Fibroblast of peridontal ligament (primary cell): ENCODE data around the gene UMAD1.
A peak's percentile ranks its signal among the peaks of the same experiment; 100 is the strongest.

Source experiments
- DNase-seq: peaks from one replicate; pipeline ENCODE4 v3.0.0-alpha.2; 2010; ENCODE audit errors: extremely low read depth

UMAD1 gene

DNA sequence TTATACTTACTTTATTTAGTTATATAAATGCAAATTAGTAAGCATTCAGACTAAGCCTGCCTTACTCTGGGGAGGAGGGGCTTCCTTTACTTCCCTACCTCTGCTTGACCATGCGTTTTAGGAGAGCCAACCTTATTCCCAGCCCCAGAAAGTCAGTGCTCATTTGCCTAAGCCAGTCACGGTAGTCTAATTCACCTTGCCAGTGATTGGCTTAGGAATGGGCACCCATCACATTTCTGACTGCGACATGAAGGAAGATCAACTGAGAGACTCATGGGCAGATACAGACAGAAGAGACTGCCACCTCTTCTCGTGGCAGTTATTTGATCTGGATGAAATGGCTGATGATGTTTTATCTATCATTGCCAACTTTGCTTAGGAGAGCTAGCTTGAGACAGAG lies 48.4 kb downstream of the UMAD1 start:
- no peak for DNase-seq

DNA sequence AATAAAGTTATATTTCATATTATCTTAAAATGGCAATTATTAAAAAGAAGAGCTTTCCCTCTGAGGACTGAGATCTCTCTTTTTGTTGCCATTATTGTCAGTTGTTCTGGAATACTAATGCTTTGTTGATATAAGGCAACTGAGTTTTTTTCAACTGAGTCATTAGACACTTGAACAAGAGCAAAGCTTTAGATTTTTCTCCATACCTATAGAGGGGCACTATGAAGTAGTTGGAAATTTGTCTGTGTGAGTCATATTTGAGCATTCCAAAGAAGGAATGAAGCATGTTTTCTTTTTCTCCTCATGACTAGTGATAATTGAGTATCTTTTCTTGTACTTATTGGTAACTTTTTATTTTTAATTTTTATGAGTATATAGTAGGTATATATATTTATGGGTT lies 53.3 kb downstream of the UMAD1 start:
- DNase-seq, result peak; percentile 70

DNA sequence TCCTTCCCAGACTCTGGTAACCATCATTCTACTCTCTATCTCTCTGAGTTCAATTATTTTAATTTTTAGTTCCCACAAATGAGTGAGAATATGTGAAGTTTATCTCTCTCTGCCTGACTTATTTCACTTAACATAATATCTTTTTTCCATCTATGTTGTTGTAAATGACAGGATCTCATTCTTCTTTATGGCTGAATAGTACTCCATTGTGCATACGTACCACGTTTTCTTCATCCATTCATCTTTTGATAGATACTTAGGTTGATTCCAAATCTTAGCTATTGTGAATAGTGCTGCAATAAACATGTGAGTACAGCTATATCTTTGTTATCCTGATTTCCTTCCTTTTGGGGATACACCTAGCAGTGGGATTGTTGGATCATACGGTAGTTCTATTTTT lies 54.0 kb downstream of the UMAD1 start:
- no peak for DNase-seq

DNA sequence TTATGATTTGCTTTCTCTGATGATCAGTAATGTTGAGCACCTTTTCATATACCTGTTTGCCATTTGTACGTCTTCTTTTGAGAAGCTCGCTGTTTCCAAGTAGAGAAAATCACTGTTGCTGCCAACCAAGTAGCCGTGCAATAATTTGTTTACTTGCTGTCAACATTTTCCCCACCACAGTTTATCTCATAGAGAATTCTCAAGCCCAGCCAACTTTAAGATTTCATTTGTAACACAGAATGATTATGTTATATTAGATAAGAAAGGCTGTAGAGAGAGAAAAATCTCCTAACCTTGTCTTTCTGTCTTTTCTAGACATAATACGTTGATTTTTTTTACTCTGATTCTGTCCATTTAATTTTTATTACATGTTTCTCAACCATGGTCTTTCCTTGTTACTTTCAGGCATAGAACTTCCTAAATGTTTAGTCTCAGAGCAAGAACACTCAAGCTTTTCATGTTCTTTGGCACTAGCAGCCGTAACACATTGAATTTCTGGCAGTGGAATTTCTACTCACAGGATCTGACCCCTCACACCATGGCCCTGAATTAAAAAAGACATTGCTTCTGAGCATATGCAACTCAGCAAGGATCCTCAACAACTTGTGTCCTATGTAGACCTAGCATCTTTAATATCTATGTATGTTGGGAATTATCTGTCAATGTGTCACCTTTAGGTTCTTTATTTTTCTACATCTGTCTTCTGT lies 54.7 kb downstream of the UMAD1 start:
- DNase-seq, result no peak

DNA sequence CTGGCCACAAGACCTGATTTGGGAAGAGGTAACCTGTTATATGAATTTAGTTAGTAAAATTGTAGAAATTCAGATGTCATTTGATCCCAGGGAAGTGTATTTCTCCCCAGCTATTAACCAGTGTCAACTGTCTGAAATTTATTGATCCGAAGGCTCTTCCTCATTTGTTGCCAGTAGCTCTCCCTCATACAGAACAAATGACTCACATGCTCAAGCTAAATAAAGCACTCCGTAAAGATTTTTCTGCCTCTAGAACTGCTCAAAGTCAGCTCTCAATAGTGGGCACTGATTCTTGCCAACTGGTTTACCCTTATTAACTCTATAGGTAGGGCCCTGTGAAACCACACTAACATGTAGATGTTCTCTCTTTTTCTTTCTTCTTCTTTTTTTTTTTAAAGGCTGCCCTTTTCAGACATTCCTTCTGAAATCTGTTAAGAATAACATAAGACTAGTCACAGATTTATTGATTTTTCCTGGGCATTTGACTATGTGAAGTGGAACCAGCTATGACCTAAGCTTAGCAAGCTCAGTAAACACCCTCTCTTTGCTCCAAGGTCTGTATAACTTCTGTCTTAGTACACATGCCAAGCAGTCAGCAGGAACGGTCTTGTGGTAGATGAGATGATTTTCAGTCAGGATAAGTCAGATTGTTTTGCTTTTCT lies 56.0 kb downstream of the UMAD1 start:
- peak; percentile 59 for DNase-seq

DNA sequence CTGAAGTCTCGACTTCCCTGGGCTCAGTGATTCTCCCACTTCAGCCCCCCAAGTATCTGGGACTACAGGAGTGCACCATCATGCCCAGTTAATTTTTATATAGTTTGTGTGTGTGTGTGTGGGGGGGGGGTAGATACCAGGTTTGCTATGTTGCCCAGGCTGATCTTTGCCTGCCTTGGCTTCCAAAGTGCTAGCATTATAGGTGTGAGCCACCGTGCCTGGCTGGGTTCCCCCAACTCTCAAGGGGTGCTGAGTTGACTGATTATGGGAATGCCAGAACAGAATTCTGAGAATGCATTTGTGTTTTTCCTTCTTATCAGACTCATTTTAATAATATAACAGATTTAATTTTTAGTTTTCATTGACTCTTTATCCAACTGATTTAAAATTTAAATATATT lies 58.4 kb downstream of the UMAD1 start:
- no peak for DNase-seq

DNA sequence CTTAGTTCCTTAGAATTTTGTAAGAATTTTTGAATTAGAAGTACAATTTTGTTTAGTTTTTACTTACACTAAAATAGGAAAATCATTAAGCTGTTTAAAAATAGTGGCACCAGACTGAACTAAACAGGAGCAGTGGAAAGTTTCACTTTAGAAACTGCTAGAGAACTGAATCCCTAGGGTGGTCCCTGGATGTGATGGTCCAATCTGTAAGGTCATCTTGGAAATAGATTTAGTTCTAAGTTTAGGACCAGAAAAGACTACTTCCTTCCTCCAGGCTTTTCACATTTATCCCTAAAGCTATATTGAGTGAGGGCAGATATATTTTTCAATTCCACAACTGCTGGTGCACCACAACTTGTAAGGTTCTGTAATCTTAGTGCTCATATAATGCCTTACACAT lies 58.8 kb downstream of the UMAD1 start:
- no peak for DNase-seq

DNA sequence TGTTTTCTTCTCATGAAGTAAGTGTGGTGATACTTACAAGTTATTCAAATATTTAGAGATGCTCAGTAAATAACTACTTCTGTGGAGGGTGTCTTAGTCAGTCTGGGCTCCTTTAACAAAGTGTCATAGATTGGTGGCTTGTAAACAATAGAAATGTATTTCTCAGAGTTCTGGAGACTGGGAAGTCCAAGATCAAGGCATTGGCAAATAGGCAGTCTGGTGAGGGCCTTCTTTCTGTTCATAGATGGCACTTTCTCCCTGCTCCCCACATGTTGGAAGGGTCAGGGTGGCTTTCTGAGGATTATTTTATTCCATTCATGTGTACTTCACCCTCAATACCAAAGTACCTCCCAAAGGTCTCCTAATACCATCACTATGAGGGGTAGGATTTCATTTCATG lies 59.4 kb downstream of the UMAD1 start:
- no peak for DNase-seq

DNA sequence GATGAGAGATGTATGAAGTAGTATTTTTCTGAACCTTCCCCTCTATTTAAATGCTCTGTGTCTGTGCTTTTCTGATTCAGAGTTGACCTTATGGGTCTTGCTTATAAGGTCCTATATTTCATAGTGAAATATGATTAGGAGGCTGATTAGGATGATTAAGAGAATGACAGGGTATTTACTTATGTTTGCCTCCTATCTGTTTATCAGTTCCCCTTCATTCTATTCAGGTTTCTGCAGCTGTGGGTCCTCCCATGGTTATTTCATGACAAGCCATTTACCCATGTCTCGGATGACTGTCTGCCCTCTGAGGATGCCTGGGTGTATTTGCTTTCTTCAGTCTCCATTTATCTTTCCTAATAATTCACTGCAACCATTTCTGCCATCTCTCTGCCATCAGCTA lies 61.0 kb downstream of the UMAD1 start:
- no peak for DNase-seq

DNA sequence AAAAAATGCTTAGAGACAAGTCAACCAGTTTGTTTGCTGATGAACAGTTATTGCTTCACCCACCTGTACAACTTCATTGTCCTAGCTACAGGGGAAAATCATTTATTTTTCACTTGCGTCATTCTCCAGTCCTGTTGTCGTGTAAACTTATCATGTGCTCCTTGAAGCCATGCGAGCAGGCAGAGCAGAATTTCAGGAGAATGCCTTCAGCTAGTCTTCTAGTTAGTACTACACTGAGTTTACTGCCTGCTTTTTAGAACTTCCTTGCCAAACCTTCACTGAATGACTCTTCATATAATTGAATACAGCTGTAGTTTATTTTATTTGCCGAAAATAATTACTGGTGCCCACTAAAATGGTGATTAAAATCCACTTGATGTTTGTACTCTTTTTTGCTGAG lies 62.3 kb downstream of the UMAD1 start:
- DNase-seq, result peak; percentile 70

DNA sequence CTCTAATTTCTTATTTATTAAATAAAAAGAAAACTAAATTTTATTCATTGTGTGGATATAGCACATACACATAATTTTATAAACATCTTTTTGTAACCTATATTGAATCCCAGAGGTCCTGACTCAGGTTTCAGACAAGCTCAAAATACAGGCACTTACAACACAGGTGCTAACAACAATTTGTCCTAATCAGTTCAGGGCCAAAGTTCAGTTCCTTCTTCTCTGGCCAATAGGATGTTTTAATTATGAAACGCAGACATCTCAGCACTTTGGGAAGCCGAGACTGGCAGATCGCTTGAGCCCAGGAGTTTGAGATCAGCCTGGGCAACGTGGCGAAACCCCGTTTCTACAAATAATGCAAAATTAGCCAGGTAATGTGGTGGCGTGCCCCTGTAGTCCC lies 62.9 kb downstream of the UMAD1 start:
- no peak for DNase-seq

DNA sequence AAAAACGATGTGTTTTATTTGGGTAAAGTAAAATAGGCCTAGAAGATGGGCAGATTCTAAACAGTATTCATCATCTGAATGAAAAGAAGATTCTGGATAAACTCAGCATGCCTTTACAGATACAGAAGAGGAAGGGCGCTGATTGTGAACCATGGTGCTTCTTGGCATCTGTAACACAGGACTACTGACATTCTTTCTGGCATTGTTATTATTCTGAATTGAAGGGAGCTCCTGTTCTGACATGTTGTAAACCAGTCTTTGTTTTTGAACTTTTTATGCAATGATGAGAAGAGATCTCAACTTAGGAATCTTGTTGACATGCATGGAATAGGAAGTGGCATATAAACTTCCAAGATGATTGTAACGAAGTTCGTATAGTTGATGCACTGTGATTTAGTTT lies 64.3 kb downstream of the UMAD1 start:
- no peak for DNase-seq

DNA sequence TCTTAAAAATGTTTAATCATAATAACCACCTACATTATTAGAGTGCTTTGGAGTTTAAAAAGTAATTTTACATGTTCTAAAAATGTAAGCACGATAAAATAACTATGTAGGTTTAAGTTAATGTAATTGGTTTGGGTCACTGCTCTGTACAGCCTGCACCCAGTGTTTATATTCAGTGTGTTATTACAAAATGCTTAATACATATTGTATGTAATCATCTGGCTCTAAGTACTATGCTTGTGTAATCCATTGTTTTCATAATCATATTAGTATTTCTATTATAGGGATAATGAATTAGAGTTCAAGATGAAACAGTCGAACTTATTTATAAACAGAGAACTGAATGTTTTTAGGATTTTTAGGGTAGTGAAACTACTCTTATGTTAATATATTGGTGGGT lies 64.8 kb downstream of the UMAD1 start:
- DNase-seq, result no peak

DNA sequence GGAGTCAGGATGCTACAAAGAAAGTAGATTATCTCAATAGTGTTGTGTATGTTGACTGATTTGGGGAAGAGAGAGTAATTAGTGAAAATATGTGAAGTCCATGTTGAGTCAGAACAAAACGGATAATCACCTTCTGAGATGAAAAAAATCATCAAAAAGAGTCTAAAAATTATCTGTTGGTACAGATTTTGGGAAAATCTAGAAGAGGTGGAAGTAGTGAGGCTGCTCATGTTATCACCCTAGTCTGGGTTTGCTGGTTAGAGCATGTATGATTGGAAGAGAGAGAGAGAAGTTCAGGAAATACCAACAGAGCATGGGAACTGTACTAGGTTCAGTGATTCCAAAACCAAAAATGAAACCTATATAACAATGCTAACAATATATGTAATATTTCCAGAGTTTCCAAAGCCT lies 65.6 kb downstream of the UMAD1 start:
- no peak for DNase-seq

DNA sequence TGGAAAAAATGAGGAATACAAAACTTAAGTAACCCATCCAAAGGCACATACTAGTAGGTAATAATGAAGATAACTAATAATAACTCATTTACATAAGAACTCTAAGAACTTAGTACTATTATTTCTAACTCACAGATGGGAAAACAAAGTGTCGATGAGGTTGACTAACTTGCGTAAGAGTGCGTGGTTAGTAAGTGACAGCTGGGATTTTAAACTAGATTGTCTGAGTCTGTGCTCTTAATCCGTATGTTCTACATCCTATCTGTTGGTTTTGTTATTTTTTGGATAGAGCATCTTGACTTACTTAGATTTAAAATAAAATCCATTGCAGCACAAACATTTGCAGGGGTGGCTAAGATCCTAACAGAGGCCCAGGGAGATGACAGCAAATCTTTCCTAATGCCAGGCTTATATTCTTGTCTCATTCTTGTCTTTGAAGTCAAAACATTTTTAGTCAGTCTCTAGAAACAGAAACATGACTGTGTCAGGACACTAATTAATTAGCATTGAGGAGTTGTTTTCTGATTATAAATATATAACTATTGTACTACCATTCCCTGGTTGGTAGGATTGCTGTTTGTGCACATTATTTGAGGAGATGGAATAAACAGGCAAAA lies 66.1 kb downstream of the UMAD1 start:
- DNase-seq, result no peak

DNA sequence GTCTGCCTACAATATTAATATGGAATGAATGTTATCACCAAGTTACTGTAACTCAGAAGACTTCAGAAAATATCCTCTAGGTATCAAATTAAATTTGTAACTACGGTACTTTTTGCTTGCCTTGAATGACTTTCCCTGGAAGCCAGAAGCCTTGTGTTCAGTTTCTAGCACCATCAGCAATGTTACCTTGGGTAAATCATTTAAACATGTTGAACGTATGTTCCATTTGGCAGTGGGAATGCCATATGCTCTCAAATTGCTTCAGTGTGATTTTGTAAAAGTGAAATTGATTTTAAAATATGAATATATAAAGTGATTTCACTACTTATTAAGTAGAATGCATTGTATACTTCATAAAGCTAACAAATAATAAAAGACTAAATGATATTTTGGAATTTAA lies 66.7 kb downstream of the UMAD1 start:
- no peak for DNase-seq

DNA sequence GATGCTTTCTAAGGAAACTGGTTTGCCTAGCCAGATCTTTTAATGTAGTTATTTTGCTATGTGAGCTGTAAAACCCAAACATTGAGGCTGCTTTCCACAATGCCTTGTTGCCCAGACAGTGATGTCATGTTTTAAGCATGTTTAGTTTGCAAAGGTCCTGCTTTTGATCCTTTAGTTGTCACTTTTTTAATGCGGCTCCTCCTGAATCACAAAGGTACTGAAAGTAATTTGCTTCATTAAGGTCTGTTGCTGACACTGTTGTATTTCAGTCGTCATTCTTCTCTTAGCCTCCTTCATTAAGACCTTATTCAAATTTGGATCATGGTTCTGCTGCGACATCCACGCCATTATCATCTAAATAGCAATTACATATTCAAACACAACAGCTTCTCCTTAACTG lies 67.3 kb downstream of the UMAD1 start:
- peak; percentile 33 for DNase-seq

DNA sequence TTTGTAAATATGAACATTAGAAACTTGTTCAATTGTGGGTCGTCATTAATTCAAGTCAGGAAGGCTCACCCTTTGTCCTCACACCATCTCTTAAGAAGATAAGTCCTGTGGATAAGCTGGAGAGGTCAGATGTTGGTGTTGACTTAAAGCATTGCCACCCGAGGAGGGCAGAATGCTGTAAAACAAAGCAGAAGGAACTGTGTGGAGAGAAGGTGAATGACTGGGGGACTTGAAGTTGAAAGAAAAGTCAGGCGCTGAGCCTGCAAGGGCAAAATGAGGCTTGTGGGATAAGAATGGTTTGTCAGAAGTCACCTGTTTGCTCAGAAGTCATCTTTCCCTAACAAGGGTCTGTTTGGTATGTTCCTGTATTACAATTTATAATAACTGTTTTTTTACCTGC lies 68.7 kb downstream of the UMAD1 start:
- DNase-seq, result no peak

DNA sequence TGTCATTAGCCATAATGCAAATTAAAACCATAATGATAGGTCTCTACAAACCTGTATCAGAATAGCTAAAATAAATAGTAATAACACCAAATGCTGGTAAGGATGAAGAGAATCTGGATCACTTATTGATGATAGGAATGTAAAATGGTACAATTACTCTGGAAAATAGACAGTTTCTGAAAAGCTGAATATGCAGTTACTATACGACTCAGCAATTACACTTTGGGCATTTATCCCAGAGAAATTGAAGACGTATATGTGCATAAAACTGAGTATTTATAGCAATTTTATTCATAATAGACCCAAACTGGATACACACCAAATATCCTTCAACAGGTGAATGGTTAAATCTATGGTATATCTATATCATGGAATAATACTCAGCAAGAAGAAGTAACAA lies 69.9 kb downstream of the UMAD1 start:
- DNase-seq, result no peak

DNA sequence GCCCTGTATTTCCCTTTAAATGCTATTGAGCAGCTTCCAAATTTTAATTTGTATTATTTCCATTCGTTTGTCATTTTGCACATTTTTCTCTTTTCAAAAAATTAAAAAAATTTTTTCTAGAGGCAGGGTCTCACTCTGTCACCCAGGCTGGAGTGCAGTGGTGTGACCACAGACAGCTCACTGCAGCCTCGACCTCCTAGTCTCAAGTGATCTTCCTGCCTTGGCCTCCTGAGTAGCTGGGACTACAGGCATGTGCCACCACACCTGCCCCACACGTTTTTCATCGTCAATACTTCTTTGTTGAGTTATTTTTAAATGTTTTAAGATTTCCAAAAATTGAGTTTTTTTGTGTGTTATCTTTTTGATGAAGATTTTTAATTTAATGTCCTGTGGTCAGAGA lies 73.2 kb downstream of the UMAD1 start:
- DNase-seq, result no peak

DNA sequence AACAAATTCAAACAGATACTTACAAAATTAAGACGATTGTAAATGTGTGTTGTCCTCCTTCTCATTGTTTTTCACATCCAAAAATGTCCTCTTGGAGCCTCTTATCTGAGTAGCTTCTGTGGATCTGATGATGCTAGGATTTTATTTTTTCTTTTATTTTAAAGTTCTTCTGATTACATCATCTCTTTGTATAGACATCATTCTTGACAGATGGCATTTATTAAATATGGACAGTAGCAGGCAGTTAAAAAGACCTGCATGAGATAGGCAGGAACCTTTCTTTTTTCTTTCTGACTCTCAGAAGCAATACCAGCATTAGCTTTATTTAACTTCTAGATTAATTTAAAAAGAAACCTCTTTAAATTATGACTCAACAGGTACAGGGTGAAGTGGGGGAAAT lies 77.9 kb downstream of the UMAD1 start, which contains the start of gene RPA3:
Gene RPA3, minus strand, starts transcription at position 116 of the 400 bp plus-strand sequence. CDS start 78,189 bp downstream, outside the sequence.
- DNase-seq, result peak; percentile 18

DNA sequence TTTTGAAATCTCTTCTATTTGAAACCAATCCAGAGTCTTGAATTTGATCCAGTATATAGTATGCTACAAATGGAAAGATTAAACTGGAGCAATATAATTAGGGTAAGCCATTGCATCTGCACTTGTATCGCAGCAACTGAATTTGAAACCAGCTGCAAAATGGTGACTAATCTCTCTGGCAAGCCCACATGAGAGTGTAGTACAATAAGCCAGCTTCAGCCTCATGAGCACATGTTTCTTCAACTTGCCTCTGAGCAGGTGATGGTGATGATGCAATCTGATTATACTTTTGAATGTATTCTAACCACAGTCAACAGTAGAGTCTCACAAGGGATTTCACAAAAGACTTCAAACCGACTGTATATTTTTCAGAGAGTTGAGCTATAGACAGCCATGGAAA lies 78.7 kb downstream of the UMAD1 start:
- peak; percentile 99 for DNase-seq

DNA sequence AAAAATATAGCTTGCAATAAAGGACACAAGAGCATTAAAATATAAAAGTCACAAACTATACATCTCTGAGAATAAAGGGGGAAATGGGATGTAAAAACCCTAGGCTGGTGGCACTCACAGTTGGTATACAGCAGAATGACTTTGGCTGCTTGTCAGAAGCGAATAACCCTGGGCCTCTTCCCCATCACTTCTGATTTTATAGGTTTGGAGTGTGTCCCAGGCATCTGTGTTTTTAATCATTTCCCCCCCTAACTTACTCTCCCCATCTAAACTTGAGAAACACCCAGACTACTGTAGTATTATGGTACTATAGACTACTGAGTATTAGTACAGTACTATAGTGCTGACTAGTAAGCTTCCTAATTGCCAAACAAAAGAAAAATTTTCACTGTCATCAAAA lies 79.6 kb downstream of the UMAD1 start:
- peak; percentile 26 for DNase-seq
